Astrocyte of the hippocampus (primary cell): ENCODE results near the gene NEURL1.

ENCODE experiments used
- DNase-seq: peaks from one replicate; pipeline ENCODE4 v3.0.0; 2011; ENCODE audit warnings: low read depth, low spot score

Gene NEURL1

GRCh38 chr10:103583871-103584215 lies 90.3 kb downstream of the NEURL1 start:
- DNase-seq: no peak

- peak; percentile 30 for DNase-seq
Measured at GRCh38 chr10:103584216-103585010, 90.9 kb downstream of the NEURL1 start.

GRCh38 chr10:103585011-103585405 lies 91.5 kb downstream of the NEURL1 start:
- no peak for DNase-seq

- DNase-seq: no peak
Measured at GRCh38 chr10:103587073-103587472, 93.6 kb downstream of the NEURL1 start.

- DNase-seq: no peak
Measured at GRCh38 chr10:103589074-103589630, 95.6 kb downstream of the NEURL1 start.

GRCh38 chr10:103590060-103590459 lies 96.6 kb downstream of the NEURL1 start:
- DNase-seq: no peak

GRCh38 chr10:103590744-103591291 lies 97.3 kb downstream of the NEURL1 start:
- DNase-seq: no peak

GRCh38 chr10:103592186-103593021 lies 98.9 kb downstream of the NEURL1 start:
- peak; percentile 63 for DNase-seq

GRCh38 chr10:103593022-103593570 lies 99.6 kb downstream of the NEURL1 start:
- DNase-seq: no peak

GRCh38 chr10:103595933-103596726 lies 102.6 kb downstream of the NEURL1 start:
- no peak for DNase-seq

- no peak for DNase-seq
Measured at GRCh38 chr10:103597003-103597402, 103.5 kb downstream of the NEURL1 start.

GRCh38 chr10:103598654-103599115 lies 105.2 kb downstream of the NEURL1 start:
- peak; percentile 84 for DNase-seq

GRCh38 chr10:103599211-103599610 lies 105.7 kb downstream of the NEURL1 start:
- no peak for DNase-seq

GRCh38 chr10:103599907-103600306 lies 106.4 kb downstream of the NEURL1 start:
- no peak for DNase-seq

- no peak for DNase-seq
Measured at GRCh38 chr10:103600325-103600724, 106.8 kb downstream of the NEURL1 start.

GRCh38 chr10:103600956-103601569 lies 107.6 kb downstream of the NEURL1 start:
- no peak for DNase-seq

GRCh38 chr10:103602028-103602851 lies 108.7 kb downstream of the NEURL1 start:
- no peak for DNase-seq

GRCh38 chr10:103602852-103603155 lies 109.3 kb downstream of the NEURL1 start:
- no peak for DNase-seq

- DNase-seq: no peak
Measured at GRCh38 chr10:103603382-103603781, 109.9 kb downstream of the NEURL1 start.
